ENCODE results near the gene FHIT.

FHIT gene

GRCh38 chr3:60509471-60509870 is 741.8 kb downstream of the FHIT start:
- TF ChIP-seq SIN3A (IDR thresholded peaks at IDR 0.05; ENCODE audit: borderline replicate concordance, insufficient read depth, low read length): no peak
- TF ChIP-seq TAF1 (IDR thresholded peaks at IDR 0.05; ENCODE audit: borderline replicate concordance, insufficient read depth, low read length): no peak
- no peak for TF ChIP-seq POLR2AphosphoS5 (IDR thresholded peaks at IDR 0.05; ENCODE audit: low read depth, low read length)
- TF ChIP-seq REST (IDR thresholded peaks at IDR 0.05; ENCODE audit: insufficient read depth in 1 of 2, low read depth in 2 of 2, low read length in 2 of 2): no peak
- no peak for TF ChIP-seq FOXP2 (optimal IDR thresholded peaks at IDR 0.05; ENCODE audit: borderline replicate concordance, extremely low read depth, extremely low read length, insufficient read depth)

DNA sequence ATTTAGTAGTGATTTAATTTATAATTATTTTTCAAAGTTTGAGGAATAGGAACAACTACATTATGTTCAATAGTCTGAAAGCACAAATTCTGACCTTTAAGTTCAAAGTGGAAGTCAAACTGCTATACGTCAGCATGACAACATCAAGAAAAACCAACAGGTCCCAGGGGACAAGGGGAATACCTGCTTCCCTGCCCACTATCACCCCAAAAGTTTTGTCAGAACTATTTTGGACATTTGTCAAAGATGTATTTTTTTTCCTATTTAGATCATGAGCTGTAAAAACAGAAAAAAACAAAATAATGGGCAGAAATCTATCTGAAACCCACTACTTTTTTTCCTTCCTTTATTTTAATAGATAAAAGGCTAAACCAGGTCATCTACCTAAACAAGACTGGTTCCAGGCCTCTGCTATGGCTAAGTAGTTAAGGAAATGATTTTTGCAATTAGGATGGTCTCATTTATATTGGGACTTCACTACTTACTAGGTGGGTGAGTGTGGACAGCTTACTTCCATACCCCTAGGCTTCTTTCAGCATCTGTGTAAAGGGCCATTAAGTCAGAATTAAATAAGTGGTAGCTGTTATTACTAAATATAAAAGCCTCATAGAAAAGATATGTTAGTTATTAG is 746.3 kb downstream of the FHIT start:
- TF ChIP-seq POLR2AphosphoS5 (IDR thresholded peaks at IDR 0.05; ENCODE audit: low read depth, low read length) (no peak), SIN3A (IDR thresholded peaks at IDR 0.05; ENCODE audit: borderline replicate concordance, insufficient read depth, low read length) (no peak), FOXP2 (optimal IDR thresholded peaks at IDR 0.05; ENCODE audit: borderline replicate concordance, extremely low read depth, extremely low read length, insufficient read depth) (no peak), REST (IDR thresholded peaks at IDR 0.05; ENCODE audit: insufficient read depth in 1 of 2, low read depth in 2 of 2, low read length in 2 of 2) (no peak), TAF1 (IDR thresholded peaks at IDR 0.05; ENCODE audit: borderline replicate concordance, insufficient read depth, low read length) (no peak)

- no peak for TF ChIP-seq SIN3A (IDR thresholded peaks at IDR 0.05; ENCODE audit: borderline replicate concordance, insufficient read depth, low read length)
- TF ChIP-seq REST (IDR thresholded peaks at IDR 0.05; ENCODE audit: insufficient read depth in 1 of 2, low read depth in 2 of 2, low read length in 2 of 2): no peak
- no peak for TF ChIP-seq POLR2AphosphoS5 (IDR thresholded peaks at IDR 0.05; ENCODE audit: low read depth, low read length)
Measured at GRCh38 chr3:60501314-60501713, 749.9 kb downstream of the FHIT start.

DNA sequence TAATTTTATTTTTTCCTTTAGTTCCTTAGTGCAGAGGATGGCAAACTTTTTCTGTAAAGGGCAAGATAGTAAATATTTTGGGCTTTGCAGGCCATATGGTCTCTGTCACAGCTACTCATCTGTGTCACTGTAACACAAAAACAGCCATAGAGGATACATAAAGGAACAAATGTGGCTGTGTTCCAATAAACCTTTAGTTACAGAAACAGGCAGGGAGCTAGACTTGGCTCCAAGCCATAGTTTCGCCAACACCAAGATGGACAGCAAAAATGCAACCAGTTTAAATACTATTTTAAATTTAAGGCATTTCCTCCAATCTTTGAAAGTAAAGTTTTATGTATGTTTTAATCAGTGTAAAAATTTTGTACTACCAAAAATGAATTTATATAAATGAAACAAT is 753.4 kb downstream of the FHIT start:
- TF ChIP-seq TAF1 (IDR thresholded peaks at IDR 0.05; ENCODE audit: borderline replicate concordance, insufficient read depth, low read length) (no peak), SIN3A (IDR thresholded peaks at IDR 0.05; ENCODE audit: borderline replicate concordance, insufficient read depth, low read length) (no peak), FOXP2 (optimal IDR thresholded peaks at IDR 0.05; ENCODE audit: borderline replicate concordance, extremely low read depth, extremely low read length, insufficient read depth) (no peak), REST (IDR thresholded peaks at IDR 0.05; ENCODE audit: insufficient read depth in 1 of 2, low read depth in 2 of 2, low read length in 2 of 2) (no peak), POLR2AphosphoS5 (IDR thresholded peaks at IDR 0.05; ENCODE audit: low read depth, low read length) (no peak)

DNA sequence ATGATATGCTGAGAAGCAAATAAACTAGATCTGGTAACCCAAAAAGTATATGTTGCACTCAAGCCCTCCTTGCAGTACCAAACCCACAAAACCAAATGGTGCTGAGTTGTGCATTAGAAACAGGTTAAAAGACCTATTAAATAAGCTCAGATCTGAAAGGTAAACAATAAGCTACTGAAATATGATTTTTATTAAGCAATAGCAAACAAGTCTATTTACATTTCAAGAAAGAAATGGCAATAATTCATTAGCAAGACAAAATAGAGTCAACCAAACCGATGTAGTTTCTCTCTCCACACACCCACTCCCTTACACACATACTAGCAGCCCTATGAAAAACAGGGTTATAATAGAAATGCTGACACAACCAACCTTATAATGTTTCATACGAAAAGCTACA is 760.3 kb downstream of the FHIT start:
- no peak for TF ChIP-seq SIN3A (IDR thresholded peaks at IDR 0.05; ENCODE audit: borderline replicate concordance, insufficient read depth, low read length)
- TF ChIP-seq POLR2AphosphoS5 (IDR thresholded peaks at IDR 0.05; ENCODE audit: low read depth, low read length): no peak
- TF ChIP-seq REST (IDR thresholded peaks at IDR 0.05; ENCODE audit: insufficient read depth in 1 of 2, low read depth in 2 of 2, low read length in 2 of 2): no peak
- no peak for TF ChIP-seq TAF1 (IDR thresholded peaks at IDR 0.05; ENCODE audit: borderline replicate concordance, insufficient read depth, low read length)
- no peak for TF ChIP-seq FOXP2 (optimal IDR thresholded peaks at IDR 0.05; ENCODE audit: borderline replicate concordance, extremely low read depth, extremely low read length, insufficient read depth)
